ENCODE measurements around the gene NRG4.

DNA sequence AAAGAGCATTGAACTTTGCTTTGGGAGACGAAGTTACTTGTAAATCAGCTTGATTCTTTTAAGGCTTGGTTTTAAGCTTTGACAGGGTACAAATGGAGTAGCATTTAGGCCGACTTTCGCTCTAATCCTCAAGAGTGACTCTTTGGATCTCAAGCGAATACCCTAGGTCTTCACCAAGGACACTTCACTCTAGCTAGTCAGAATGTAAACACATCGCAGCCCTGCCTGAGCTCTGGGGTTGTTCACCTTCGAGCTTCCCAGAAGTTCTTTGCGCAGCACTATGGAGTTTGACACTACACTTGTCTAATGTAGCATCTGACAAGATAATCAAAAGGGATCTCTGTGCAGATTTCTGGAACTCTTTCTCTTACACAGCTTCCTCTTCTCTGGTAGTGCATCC is 22.3 kb downstream of the NRG4 start:
- TF ChIP-seq EP300 (IDR thresholded peaks at IDR 0.05) = no peak
- TF ChIP-seq, protein P1, sequence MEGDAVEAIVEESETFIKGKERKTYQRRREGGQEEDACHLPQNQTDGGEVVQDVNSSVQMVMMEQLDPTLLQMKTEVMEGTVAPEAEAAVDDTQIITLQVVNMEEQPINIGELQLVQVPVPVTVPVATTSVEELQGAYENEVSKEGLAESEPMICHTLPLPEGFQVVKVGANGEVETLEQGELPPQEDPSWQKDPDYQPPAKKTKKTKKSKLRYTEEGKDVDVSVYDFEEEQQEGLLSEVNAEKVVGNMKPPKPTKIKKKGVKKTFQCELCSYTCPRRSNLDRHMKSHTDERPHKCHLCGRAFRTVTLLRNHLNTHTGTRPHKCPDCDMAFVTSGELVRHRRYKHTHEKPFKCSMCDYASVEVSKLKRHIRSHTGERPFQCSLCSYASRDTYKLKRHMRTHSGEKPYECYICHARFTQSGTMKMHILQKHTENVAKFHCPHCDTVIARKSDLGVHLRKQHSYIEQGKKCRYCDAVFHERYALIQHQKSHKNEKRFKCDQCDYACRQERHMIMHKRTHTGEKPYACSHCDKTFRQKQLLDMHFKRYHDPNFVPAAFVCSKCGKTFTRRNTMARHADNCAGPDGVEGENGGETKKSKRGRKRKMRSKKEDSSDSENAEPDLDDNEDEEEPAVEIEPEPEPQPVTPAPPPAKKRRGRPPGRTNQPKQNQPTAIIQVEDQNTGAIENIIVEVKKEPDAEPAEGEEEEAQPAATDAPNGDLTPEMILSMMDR (IDR thresholded peaks at IDR 0.05) = no peak
- TF ChIP-seq POLR2AphosphoS5 (IDR thresholded peaks at IDR 0.05) = no peak
- no peak for TF ChIP-seq POLR2A (IDR thresholded peaks at IDR 0.05)

Measured in upper lobe of left lung (tissue), 4 donors.